8988T (cell line): ENCODE results near the gene RPE65.
"Not testable (repeated sequence)": the region's sequence is repeated elsewhere in the genome, so short reads cannot be mapped to it uniquely, and the experiment has no call there.

Experiments used
- DNase-seq: peaks from one replicate; pipeline ENCODE4 v3.0.0; 2011

Gene RPE65

DNA sequence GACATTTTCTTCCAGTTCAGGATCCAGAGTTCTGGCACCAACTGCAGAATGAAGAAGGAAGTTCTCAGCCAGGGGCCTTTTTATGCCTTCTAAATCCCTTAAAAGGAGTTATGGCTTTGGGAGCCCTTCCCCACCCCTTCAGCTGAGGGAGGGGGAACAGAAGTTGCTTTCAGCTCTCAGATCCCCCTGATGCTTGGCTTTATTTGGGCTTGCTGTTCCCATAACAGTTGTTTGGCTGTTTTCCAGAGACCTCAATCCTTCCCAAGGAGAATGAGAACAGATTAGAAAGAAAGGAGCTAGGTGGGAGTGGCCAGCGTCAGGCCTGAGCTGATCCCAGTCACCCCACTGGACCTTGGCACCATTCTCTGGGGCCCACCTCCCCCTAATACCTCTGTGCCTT lies at the start of gene RPE65:
TSS of gene RPE65 (minus strand) at position 54 of the 400 bp plus-strand sequence. CDS start at position 5, 49 bp downstream.
- DNase-seq, result no peak

GRCh38 chr1:68497358-68497698 lies 47.6 kb upstream of the RPE65 start:
- DNase-seq, result no peak

DNA sequence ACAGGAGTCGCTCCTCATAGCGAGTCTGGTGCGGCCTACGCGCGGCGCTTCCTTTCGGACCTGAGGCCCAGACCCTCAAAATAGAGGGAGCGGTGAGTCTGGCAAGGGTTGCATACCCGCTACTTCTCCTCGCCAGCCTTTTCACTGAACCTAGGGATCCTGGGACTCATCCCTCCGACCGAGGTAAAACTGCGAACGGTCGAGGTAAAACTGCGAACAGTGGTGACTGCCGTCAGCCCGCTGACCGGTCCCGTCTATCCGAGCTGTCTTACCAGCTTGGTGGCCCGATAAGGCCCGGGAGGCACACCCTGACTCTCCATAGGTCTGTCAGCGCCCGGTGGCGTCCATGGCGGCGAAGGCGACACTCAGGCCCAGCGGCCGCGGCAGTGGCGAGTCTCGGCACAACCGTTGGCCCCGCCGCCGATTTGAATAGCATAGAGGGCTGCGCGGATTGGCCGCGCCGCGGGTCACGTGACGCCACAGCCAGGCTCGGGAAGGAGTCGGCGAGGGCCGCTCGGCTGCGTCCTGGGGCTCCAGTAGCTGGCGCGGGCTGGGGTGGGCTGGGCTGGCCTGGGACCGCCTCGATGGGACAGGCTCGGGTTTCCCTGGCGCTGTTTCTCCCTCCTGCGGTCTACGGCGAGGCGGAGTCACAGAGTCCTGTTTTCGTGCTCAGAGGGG lies 47.1 kb upstream of the RPE65 start, which contains the start of gene DEPDC1:
TSS of gene DEPDC1 (minus strand) at position 403 of the 678 bp plus-strand sequence. CDS start at position 320, 83 bp downstream.
- peak; percentile 61 for DNase-seq

DNA sequence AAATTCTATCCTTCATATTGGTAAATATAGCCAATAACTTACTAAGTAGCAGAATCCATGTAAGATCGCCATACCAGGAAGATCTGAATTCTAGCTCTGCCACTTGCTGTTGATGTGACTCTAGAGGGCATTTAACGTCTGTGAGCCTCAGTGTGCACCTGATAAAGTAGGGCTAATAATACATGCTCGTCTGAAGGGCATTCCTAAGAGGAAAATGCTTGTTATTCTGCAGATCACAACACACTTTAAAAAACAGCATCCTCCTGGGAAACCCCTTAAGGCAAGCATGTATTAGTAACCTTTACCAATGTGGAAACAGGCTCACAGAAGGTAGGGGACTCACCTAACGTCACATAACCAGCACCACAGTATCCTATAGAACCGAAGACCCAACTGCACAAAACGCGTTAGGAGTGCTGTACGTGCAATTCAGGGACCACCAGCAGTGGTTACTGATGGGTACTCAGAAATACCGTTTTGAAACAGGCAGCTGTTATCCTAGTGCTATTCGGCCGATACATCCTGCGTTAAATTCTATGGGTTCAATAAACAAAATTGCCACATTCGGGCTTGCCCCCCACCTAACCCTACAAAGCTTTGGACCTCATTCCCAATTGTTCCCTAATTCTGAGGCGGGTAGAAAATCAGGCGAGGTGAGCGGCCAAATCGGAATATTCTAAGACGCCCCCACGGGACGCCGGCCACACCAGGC lies 46.4 kb upstream of the RPE65 start:
- DNase-seq, result no peak

- no peak for DNase-seq
These were observed 45.8 kb upstream of the RPE65 start for GRCh38 chr1:68495532-68495931.

- DNase-seq, result no peak
These were observed 43.4 kb upstream of the RPE65 start for GRCh38 chr1:68493193-68493592.

DNA sequence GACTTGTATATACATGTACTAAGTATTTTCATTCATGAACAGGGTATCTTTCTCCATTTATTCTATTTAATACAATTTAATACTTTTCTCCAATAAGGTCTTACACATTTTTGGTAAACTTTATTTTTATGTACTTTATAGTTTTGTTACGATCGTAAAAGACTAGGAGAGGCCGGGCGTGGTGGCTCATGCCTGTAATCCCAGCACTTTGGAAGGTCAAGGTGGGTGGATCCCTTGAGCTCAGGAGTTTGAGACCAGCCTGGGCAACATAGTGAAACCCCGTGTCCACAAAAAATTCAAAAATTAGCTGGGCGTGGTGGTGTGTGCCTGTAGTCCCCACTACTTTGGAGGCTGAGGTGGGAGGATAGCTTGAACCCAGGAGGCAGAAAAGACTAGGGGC lies 42.5 kb upstream of the RPE65 start:
- not testable (repeated sequence) for DNase-seq

DNA sequence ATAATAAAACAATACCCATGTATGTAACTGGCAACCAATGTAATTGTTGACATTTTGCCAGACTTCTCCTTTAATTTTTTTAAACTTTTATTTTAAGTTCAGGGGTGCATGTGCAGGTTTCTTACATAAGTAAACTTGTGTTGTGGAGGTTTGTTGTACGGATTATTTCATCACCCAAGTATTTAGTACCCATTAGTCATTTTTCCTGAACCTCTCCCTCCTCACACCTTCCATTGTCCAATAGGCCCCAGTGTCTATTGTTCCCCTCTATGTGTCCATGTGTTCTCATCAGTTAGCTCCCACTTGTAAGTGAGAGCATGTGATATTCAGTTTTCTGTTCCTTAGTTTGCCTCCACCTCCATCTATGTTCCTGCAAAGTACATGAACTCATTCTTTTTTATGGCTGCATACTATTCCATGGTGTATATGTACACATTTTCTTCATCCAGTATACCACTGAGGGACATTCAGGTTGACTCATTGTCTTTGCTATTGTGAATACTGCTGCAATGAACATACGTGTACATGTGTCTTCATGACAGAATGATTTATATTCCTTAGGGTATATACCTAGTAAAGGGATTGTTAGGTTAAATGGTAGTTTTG lies 40.4 kb upstream of the RPE65 start:
- no peak for DNase-seq

DNA sequence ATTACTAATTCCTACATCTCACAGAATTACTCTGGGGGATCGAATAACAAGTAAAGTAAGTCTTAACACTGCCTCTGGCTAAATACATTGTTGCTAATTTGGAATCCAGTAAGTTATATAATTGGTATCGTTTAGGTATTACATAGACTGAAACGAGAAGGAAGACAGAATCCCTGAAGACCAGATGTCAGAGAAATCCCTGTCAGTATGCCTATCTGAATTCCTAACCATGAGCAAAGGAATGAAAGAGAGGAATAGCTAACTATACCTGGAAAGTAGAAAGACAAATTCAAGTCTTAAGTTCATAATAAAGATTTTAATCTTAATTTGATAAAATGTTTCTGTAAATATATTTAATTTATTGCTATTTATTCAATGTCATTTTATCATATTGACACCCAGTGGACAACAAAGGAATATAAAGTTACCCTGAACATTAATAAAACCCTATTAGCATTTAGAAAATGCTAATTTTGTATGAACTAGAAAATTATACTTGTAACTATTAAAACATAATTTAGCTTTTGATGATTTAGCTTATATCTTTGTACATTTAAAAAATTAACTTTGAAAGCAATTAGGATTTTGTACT lies 35.8 kb upstream of the RPE65 start:
- no peak for DNase-seq

GRCh38 chr1:68484618-68485017 lies 34.9 kb upstream of the RPE65 start:
- no peak for DNase-seq

DNA sequence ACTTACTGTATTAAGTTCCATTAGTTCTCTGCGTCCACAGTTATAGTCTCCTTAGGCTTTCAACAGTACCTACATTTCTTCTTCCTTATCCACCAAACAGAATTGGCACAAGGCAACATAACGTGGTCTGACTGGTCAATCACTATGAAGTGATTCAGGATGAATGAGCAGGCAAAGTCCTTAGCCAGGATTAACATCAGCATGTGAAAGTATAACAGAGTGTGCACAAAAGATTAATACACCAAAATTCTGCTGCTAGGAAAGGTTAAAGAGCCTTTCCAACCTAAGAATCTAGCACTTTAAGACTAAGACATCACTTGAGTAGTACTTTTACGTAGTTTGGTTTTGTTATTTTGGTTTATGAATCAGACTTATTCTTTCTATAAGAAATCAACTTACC lies 31.3 kb upstream of the RPE65 start:
- no peak for DNase-seq

GRCh38 chr1:68479501-68479900 lies 29.7 kb upstream of the RPE65 start:
- DNase-seq, result no peak

- DNase-seq, result no peak
These were observed 28.9 kb upstream of the RPE65 start for GRCh38 chr1:68478662-68479061.

DNA sequence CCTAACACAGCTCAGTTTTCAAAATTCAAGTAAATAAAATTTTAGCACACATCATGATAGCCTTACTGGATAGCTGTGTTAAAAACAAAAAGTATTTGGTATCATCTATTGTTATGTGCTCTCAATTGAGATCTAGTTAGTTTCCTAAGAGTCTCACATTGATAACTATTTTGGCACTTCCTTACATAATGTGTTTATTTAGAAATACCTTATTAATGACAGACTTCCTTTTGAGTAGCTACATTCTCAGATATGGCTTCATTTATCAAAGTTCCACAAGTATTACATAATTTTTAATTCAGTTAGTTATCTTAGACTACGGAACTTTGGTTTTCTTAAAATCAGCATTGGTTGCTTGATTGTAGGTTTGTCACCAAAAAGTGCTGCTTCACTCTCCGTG lies 26.9 kb upstream of the RPE65 start:
- DNase-seq, result not testable (repeated sequence)

- no peak for DNase-seq
These were observed 23.3 kb upstream of the RPE65 start for GRCh38 chr1:68473060-68473459.

GRCh38 chr1:68470388-68470970 lies 20.7 kb upstream of the RPE65 start:
- no peak for DNase-seq

GRCh38 chr1:68464891-68465290 lies 15.1 kb upstream of the RPE65 start:
- no peak for DNase-seq

DNA sequence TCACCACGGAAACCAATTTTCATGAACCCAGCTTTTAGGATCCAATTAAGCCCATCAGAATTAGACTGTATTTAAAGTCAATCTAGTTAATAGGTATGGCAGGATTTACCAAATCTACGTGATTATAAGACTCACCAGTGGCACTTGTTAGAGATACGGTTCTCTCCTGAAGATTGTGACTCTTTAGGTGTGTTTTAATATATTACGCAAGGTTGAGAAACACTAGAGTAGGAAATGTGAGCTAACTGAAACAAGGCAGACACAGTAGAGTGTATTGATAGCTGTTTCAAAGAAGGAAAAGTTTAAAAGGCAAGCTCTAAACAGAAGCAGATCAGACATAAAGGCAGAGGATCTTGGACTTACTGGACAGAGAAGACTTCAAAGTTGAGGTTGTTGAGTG lies 11.2 kb upstream of the RPE65 start:
- no peak for DNase-seq

DNA sequence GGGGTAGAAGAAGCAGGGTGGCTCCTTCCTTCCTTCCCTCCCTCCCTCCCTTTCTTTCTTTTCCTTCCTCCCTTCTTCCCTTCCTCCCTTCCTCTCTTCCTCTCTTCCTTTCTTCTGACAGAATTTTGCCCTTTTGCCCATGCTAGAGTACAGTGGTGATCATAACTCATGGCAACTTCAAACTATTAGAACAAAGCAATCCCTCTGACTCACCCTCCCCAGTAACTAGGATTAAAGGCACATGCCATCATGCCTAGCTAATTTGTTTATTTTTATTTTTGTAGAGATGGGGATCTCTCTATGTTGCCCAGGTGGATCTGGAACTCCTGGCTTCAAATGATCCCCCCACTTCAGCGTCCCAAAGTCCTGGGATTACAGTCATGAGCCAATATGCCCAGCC lies 10.0 kb upstream of the RPE65 start:
- no peak for DNase-seq

- no peak for DNase-seq
These were observed 9.3 kb upstream of the RPE65 start for GRCh38 chr1:68459091-68459490.

DNA sequence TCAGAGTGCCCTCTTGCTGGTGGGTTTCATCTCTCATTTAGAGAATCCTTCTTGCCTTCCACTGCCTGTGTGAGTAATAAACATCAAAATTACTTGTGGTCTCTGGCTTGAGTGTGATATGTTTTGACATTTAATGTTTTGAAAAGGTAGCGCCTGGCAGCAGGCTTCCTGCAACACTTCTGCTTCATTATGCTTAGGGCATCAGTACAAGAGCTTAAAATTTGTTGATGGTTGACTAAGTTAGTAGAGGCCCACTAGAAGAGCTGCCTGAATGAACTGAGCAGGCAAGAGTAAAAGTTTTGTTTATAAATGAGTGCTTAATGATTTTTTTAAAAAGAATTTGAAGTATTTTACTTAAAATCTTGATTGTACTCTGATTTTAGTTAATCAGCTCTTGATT lies 6.4 kb upstream of the RPE65 start:
- no peak for DNase-seq

- no peak for DNase-seq
These were observed 4.8 kb upstream of the RPE65 start for GRCh38 chr1:68454534-68454933.

GRCh38 chr1:68453060-68453670 lies 3.4 kb upstream of the RPE65 start:
- no peak for DNase-seq
